H1 (cell line): ENCODE data around the gene NSUN7. TPM values are rescaled to one million over a fixed set of nuclear protein-coding genes. Genes with fewer than 3 reads are reported as not detected.
A peak's percentile ranks its signal among the peaks of the same experiment; 100 is the strongest.

Experiments used
- CTBP2 ChIP-seq: IDR thresholded peaks from 2 replicates; pipeline ENCODE4 v1.7.0; 2011; ENCODE audit warnings: borderline replicate concordance, mild to moderate bottlenecking, moderate library complexity, mixed read lengths, low read length; ENCODE audit not compliant: insufficient read depth, insufficient read length
- EGR1 ChIP-seq: IDR thresholded peaks from 2 replicates; pipeline ENCODE4 v1.6.1; 2011; ENCODE audit warnings: low read depth, low read length, borderline replicate concordance
- FOSL1 ChIP-seq: IDR thresholded peaks from 2 replicates; pipeline ENCODE4 v1.6.1; 2011; ENCODE audit warnings: mild to moderate bottlenecking, low read depth, low read length, moderate library complexity; ENCODE audit not compliant: insufficient read depth
- GABPA ChIP-seq: IDR thresholded peaks from 2 replicates; pipeline ENCODE4 v1.6.1; 2011; ENCODE audit warnings: mild to moderate bottlenecking, low read length, moderate library complexity, borderline replicate concordance; ENCODE audit not compliant: insufficient read depth
- HDAC2 ChIP-seq, 2 experiments: fragments of 300-600 bp in 1 of 2; sonication (generic) in 1 of 2; IDR thresholded peaks; 2 replicates each; pipeline ENCODE4 v1.6.1; 2011 to 2012; ENCODE audit warnings: low read depth in 2 of 2, low read length in 2 of 2, mild to moderate bottlenecking in 2 of 2, moderate library complexity in 2 of 2, borderline replicate concordance in 1 of 2, inconsistent platforms in 1 of 2
- KDM4A ChIP-seq: IDR thresholded peaks from one replicate; pipeline ENCODE4 v1.7.1; 2012; ENCODE audit warnings: low read depth, mild to moderate bottlenecking, moderate library complexity, low read length, inconsistent platforms; ENCODE audit not compliant: severe bottlenecking
- KDM5A ChIP-seq: fragments of 200-600 bp; IDR thresholded peaks from 2 replicates; pipeline ENCODE4 v1.7.1; 2012; ENCODE audit warnings: mild to moderate bottlenecking, low read length, inconsistent platforms, mixed read lengths
- NANOG ChIP-seq: IDR thresholded peaks from 2 replicates; pipeline ENCODE4 v1.6.1; 2011; ENCODE audit warnings: low read length, low read depth, mild to moderate bottlenecking, inconsistent platforms; ENCODE audit not compliant: insufficient read depth, poor library complexity, severe bottlenecking
- POU5F1 ChIP-seq: IDR thresholded peaks from 2 replicates; pipeline ENCODE4 v1.6.1; 2011; ENCODE audit warnings: low read depth, mild to moderate bottlenecking, low read length, moderate library complexity
- RFX5 ChIP-seq: IDR thresholded peaks from 2 replicates; pipeline ENCODE4 v1.6.1; 2011; ENCODE audit warnings: low read depth, low read length, improper control_type of control experiment, borderline replicate concordance
- RNF2 ChIP-seq: fragments of 200-900, 300-1000 bp; sonication (generic); IDR thresholded peaks from 2 replicates; pipeline ENCODE4 v1.7.1; 2016; ENCODE audit warnings: borderline replicate concordance, low read depth, mild to moderate bottlenecking, antibody characterized with exemption, low read length; ENCODE audit not compliant: poor library complexity, severe bottlenecking; ENCODE audit errors: missing control alignments
- SRF ChIP-seq: IDR thresholded peaks from 2 replicates; pipeline ENCODE4 v1.6.1; 2011; ENCODE audit warnings: mild to moderate bottlenecking, low read depth, low read length, moderate library complexity
- YY1 ChIP-seq: IDR thresholded peaks from 2 replicates; pipeline ENCODE4 v1.6.1; 2011; ENCODE audit warnings: low read depth, mild to moderate bottlenecking, low read length
- polyA plus RNA-seq, 7 experiments: library from polyadenylated mRNA; depleted of rRNA in 3 of 7; stranded (reverse) in 5 of 7; unstranded in 2 of 7; fragments of >200 nt in 5 of 7; fragments of 200-250 nt in 2 of 7; gene quantifications; 1 replicate in 5 of 7; 2 replicates in 1 of 7; 4 replicates in 1 of 7; pipeline versions ENCODE4 v1.2.1 to v1.2.3, GENCODE V29; 2011 to 2013; ENCODE audit warnings: missing spikeins in 2 of 7, mixed read lengths in 2 of 7
- total RNA-seq: library from RNA; stranded (reverse); fragmentation: NEBNext Ultra II Directional; extraction: Animal tissue kit (Norgen Biotek cat#: 25700); gene quantifications from 2 replicates; pipeline ENCODE4 v1.2.1, GENCODE V29; 2021
- TF ChIP-seq, protein P1 (sequence below): IDR thresholded peaks from 2 replicates; pipeline ENCODE4 v1.6.1; 2012; ENCODE audit warnings: low read length, inconsistent platforms

The NSUN7 gene
- total and polyA plus RNA-seq, 2 of the 8 experiments (the other 6 are each of a cell fraction or from before 2014, with no cell fraction given), result 8.8 to 24.4 TPM

DNA sequence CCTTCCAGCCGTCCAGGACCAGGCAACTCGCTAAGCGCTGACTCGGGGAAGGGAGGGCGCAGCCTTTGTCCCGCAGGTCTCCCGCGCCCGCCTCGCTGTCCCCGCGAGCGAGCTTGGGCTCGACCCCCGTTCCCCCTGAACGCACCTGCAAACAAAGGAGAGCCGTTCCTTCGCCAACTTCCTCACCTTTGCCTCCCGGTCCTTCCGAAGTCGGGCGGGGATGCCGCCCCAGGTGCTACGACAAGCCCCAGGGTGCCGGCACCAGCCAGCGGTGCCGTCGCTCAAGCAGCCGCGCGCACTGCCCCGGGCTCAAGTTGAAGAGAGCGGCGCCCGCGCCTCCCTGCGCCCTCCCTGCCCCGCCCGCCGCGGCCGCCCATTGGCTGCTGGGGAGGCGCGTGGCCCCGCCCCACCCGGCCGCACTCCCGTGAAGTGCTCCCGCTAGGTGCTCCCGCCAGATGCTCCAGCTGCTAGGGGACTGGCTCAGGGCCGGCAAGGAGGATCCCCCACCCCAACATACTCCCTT is 107.1 kb downstream of the NSUN7 start (continued):
- TF ChIP-seq KDM5A (no peak), EGR1 (no peak), NANOG (peak; percentile 7), RFX5 (no peak), FOSL1 (no peak), YY1 (no peak), CTBP2 (no peak), RNF2 (no peak), HDAC2 (IDR thresholded peaks at IDR 0.05; ENCODE audit: borderline replicate concordance in 1 of 2, low read depth in 2 of 2, low read length in 2 of 2) (peak in 1 of 2 experiments; percentile 76; a peak in 2 of 4 replicates), POU5F1 (no peak), GABPA (no peak), KDM4A (peak; percentile 85), SRF (no peak)
- TF ChIP-seq, protein P1, sequence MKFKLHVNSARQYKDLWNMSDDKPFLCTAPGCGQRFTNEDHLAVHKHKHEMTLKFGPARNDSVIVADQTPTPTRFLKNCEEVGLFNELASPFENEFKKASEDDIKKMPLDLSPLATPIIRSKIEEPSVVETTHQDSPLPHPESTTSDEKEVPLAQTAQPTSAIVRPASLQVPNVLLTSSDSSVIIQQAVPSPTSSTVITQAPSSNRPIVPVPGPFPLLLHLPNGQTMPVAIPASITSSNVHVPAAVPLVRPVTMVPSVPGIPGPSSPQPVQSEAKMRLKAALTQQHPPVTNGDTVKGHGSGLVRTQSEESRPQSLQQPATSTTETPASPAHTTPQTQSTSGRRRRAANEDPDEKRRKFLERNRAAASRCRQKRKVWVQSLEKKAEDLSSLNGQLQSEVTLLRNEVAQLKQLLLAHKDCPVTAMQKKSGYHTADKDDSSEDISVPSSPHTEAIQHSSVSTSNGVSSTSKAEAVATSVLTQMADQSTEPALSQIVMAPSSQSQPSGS, result no peak
